NCI-H1436 treated with DMSO at 0.1 percent for 48 hours (cell line): Measurements from ENCODE around the gene NPRL2.
"Not testable (repeated sequence)": the region's sequence is repeated elsewhere in the genome, so short reads cannot be mapped to it uniquely, and the experiment has no call there.

ENCODE experiments used
- DNase-seq: peaks from one replicate; lab custom pipeline; 2025; lab: John Stamatoyannopoulos, UW

The NPRL2 gene

GRCh38 chr3:50327129-50327528 is 23.4 kb downstream of the NPRL2 start:
- DNase-seq = no peak

- no peak for DNase-seq
Measured at GRCh38 chr3:50326182-50326541, 24.4 kb downstream of the NPRL2 start.

GRCh38 chr3:50325497-50326181 is 24.9 kb downstream of the NPRL2 start:
- DNase-seq = no peak

DNA sequence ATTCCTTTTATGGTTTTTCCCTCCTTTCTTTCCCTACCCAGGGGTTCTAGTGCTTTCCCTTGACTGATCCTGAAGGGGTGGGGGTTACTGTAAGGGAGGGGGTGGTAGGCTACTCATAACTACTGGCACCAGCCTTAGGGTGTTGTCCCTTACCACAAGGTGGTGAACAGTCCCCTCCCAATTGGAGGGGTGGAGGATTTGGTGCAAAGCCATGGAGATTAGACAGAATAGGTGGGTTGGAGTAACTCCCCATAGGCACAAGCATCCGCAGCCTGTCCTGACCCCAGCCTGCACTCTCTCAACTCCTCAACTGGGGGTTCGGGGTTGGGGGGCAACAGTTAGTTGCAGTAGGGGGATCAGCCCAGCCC is 25.5 kb downstream of the NPRL2 start:
- DNase-seq = no peak

DNA sequence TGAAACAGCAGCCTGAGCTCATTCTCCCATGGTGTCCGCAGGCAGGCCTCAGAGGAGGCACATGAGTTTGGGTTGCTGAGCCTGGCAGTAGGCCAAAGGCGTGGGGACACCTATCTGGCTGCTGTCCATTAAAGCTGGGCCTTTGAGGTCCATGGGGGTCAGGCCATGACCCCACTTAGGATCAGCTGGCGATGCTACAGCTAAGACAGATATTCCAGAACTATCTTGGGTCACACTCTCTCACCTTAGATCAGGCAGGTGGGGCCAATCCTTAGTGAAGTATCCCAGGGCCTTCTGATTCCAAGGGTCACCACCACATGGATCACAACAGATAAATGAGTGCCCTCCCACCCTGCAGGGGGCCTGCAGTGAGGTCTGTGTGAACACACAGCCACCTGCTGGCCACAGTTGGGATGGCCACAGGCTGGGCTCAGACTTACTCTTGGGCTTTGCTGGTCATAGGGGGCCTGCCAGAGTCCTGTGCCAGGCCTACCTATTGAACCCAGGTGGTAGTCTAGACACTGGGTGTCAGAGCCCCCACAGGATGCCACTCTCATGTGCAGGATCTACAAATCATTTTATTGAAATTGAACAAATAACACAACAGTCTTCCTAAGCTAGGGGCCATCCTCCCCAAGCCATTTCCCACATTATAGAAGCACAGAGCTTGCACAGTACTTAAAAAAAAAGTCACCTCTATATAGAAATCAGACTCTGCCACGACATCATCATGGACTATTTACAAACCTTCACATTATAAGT is 26.0 kb downstream of the NPRL2 start:
- no peak for DNase-seq

DNA sequence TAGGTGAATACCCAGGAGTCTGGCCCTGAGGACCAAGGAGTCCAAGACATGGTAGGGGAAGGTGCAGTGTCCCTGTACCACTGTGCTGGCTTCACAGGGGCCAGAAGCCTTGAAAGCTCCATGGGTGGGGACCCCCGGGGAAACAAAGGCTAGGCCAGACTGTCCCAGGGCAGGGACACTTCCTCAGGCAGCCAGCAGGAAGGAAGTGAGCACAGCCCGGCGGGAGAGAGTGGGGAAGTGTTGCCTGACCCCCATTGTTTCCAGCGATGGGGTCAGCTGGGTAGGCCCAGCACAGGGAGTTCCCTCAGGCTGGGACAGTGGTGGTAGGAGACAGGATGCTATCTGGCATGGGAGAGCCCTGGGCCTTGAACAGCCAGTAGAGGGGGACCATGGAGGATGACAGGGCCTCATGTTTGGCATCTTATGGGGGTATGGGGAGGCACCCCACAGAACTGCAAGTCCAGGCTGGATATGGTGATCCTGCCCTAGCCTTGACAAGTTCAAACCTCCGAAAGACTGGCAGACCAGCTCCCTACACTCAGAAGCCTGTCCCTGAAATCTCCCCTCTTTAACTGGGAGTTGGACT is 26.9 kb downstream of the NPRL2 start:
- DNase-seq = no peak

DNA sequence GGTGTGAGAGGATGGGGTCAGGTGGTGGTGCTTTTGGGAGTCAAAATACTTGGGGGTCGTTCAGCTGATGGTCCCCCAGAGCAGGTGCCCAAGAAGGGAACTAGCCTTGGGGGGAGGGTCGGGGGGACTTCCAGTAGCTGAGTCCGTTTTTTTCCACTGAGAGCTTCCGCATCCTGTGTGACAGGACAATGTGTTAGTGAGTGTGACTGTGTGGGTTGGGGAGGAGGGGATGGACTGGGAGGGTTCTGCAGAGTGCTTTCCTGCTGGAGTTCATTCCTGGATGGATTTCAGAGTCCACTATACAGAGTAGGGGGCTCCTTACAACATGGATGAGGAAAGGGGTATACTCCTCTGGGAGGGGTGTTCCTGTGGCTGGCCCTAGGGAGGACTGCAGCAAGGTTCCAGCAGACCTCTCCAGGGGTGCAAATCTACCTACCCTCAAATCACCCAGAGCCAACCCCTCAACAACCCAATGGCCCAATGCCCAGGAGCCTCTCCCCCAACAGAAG is 27.4 kb downstream of the NPRL2 start:
- no peak for DNase-seq

DNA sequence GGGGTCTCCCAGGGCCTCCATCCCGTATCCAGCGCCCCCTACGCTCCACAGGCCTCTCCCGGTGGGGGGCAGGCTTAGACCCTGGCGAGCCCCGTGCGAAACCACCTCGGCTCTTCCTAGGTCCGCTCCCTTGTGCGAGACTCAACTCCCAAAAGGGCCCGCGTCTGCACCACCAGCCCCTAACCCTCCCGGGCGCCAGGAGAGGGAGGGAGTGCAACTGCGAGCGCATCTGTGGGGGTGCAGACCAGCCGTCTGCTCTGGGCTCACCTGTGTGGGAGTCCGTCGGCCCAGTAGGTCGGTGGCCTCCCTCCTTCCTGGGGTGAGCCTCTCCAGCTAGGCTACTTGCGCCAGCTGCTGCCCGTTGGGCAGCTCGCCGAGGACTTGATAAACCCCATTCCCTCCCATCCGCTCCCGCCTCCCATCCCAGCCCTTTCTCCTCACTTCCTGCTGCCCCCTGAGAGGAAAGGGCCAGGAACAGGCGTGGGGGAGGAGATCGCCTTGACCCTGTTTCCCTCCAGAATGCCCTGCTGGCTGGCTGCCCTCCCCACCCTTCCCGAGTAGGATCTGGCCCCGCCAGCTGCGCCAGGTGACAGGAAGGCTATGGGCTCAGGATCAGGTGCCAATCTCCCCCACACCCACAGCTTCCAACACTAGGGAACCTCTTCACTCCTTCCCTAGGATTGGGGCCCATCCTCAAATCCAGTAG is 28.0 kb downstream of the NPRL2 start, which contains the start of gene HYAL2:
Gene HYAL2, minus strand, starts transcription at position 360 of the 706 bp plus-strand sequence. CDS start 2,256 bp downstream, outside the sequence.
- DNase-seq = no peak

DNA sequence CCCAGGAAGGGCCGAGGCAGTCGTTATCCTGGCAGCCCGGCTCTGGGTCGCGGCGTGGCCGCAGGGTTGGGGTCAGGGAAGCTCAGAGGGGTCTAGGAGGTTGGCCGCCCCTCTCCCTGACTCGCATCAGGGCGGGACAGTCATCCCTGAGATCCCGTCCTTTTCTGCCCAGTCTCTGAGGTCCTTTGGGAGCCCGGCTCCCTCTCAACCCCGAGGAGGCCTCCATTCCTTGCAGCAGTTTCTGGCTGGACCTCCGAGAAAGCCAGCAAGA is 28.5 kb downstream of the NPRL2 start:
- no peak for DNase-seq

DNA sequence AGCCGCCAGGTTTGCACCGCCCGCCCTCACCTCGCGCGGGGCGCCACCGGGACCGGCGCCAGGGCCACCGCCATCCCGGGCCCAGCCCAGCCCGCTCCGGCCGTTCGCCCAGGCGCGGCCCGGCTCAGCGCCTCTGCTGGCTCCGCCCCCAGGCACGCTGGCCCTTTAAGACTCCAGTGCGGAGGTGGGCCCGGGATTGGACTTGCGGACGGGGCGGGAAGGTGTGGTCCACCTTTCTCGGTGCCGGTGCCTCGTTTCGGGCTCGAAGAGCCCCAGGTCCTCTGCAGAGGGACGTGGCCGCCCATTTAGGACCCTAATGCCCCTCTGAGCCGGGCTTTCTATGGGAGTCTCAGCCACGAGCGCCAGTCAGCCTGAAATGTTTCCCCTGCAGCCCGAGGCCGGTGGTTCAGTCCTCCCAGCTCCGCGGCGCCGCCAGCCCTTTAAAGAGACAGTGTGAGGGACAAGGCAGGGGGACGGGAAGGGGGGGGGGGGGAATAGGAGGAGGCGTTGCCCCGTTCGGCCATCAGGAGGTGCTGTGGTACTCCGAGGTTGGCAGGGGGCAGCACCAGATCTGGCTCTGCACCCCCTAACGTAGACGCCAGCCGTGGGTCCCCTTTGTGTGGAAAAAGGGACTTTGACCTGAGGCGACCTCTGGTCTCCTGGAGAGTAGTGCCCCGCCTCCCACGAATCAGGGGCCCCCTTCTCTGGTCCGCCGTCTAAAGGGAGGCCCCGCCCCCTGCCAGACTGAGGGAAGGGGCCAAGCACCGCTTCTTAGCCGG is 29.1 kb downstream of the NPRL2 start:
- no peak for DNase-seq

DNA sequence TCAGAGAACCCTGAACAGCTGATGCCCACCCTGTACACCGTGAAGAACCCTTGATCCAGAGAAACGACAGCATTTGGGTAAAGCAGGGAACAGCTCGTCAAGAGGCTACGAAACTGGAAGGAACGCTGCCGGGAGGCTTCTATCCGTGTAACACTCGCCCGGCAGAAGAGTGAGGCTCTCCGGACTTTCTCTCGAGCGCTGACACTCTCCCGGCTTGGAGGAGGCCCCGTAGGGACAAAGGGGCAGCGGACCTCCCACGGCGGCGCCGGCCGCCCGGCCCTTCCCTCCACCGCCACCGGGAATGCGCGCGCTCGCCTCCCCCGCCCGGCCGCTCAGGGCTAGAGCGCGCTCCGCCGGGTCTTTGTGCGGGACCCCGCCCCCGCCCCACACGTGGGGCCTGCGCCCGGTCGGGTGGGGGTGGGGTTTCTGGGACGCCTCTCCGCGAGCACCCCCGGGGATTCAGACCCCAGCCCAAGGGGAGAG is 29.7 kb downstream of the NPRL2 start:
- no peak for DNase-seq

GRCh38 chr3:50319894-50320625 is 30.5 kb downstream of the NPRL2 start:
- no peak for DNase-seq

DNA sequence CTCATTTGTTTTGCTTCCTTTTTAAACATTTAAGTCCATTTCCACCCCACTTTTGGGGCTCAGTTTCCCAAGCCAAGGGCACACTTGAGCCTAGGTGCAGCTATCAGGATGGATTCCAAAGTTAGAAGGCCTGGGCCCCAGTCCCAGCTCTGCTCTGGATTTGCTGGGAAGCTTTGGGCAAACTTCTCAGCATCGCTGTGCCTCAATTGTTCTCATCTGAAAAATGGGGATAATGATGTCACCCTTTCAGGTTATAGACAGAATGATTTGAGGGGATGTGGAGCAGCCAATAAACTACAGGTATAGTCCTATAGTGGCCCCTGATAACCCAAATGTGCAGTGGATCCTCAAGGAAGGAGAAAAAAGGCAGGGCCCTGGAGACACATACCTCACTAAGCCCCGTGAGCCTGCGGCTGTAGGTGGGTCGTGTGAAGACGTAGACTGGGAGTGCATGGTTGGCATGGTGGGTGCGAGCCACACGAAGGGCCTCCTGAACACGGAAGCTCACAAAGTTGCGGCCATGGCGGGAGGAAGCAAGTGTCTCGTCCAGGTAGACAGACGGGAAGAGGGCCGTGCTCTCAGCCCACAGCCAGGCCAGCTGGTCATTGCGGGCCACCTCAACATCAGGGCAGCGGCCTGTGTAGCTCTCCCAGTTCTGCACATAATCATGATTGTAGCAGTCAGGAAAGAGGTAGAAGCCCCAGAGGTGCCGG is 31.2 kb downstream of the NPRL2 start:
- DNase-seq = no peak

GRCh38 chr3:50318615-50319014 is 32.0 kb downstream of the NPRL2 start:
- DNase-seq = no peak

- no peak for DNase-seq
Measured at GRCh38 chr3:50318163-50318562, 32.4 kb downstream of the NPRL2 start.

DNA sequence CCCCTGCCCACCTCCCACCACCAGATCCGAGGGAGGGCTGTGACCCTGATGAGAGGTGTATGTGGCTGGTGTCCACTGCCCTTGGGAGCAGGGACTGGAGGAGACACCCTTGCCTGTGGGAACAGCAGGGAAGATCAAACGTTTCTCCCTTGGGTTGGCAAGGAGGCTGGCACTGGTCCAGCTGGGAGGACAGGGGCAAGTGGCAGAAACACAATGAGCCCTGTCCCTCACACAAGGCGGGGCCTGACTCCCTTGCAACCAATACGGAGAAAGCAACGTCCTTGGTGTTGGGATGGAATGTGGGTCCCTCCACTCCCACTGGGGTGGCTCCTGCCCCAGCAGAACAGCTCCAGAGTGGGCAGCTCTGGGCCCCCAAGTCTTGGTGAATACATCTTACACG is 33.3 kb downstream of the NPRL2 start:
- DNase-seq = no peak

DNA sequence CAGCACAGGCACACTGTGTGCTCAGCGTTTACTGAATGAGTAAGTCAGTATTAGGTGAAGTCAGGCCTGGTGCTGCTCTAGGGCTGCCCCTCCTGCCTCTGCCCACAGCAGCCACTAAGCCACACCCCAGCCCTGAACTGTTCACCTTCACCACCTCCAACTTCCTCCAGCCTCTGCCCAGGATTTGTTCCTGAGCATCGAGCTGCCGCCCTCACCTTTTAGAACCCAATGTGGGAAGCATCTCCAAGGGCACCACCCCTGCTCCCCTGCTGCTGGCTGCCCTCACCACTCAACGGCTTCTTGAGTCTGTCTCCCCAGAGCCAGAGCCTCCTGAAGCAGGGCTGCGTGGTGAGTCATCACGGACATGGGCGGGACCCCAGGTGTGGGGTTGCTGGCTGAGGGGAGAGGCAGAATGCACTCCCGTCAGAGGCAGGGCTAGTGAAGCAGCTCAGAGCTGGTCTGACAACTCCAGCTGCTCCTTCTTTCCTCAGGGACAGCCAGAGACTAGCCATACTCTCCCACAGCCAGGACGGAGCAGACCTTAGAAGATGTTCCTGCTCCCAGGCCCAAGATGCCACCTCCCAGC is 33.8 kb downstream of the NPRL2 start:
- DNase-seq = no peak

- no peak for DNase-seq
Measured at GRCh38 chr3:50314816-50315215, 35.8 kb downstream of the NPRL2 start.

DNA sequence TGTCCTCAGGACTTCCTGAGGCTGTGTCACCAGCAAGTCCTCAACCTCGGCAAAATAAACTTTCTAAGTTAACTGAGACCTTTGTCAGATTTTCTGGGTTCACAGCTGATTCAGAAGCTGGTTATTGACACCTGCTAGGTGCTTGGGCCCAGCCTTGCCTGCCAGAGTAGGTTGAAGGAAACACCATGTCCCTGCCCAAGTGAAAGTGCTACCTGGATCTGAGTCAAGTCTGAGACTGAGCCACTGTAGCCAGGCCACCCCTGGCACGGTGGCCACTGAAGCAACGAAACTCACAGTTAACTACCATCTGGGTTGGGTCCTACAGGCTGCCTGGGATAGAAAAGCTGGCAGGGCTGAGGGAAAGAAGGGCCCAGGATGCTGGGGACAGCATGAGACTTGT is 36.2 kb downstream of the NPRL2 start:
- DNase-seq = no peak

GRCh38 chr3:50312041-50312440 is 38.5 kb downstream of the NPRL2 start:
- DNase-seq = not testable (repeated sequence)
